K562 (cell line): ENCODE results near the gene SLC66A2. TPM values are rescaled to one million over a fixed set of nuclear protein-coding genes. Genes with fewer than 3 reads are reported as not detected.

Source experiments
- ATAC-seq: fragments of 200-7000 bp; cut with Tn5 transposase; 3 replicates; pipeline ENCODE4 v1.9.1; 2020; ENCODE audit warnings: moderate library complexity
- BruUV-seq: library from RNA; stranded (reverse); fragments of 400-500 nt; replicated peaks from 2 replicates; lab custom pipeline; 2021; lab: Mats Ljungman, UMichigan
- CTCF ChIA-PET: fragments of 300-600 bp; formaldehyde crosslinking; extraction: SDS; loops from one replicate; lab custom pipeline; 2021; ENCODE audit warnings: low intra/inter-chr PET ratio; lab: Yijun Ruan, JAX
- POLR2A ChIA-PET: fragments of 300-600, 350-650 bp; sonication (Branson Sonifier 250); formaldehyde crosslinking; extraction: SDS; loops from one replicate; lab custom pipeline; 2021; ENCODE audit warnings: antibody characterized with exemption, inconsistent platforms; lab: Yijun Ruan, JAX
- DNase-seq, 4 experiments: peaks; one replicate each; pipeline versions ENCODE4 v3.0.0 to v3.0.0-alpha.2; 2011 to 2018; ENCODE audit warnings: low spot score in 3 of 4, mixed read lengths in 3 of 4; ENCODE audit errors: extremely low read depth in 1 of 4
- FAIRE-seq: peaks from 2 replicates; lab custom pipeline; 2011; peaks lifted over from hg19 to GRCh38; lab: Jason Lieb, UNC
- H2AFZ ChIP-seq: 2 replicates; pipeline ENCODE4 v1.6.0; 2011; ENCODE audit warnings: low read depth, low read length, control low read depth, inconsistent platforms
- H3K27ac ChIP-seq: fragments of 200-600 bp; 3 replicates; pipeline ENCODE4 v1.8.0; 2011; ENCODE audit warnings: low read depth, mild to moderate bottlenecking, control low read depth, inconsistent platforms, low read length, moderate library complexity, mixed read lengths; ENCODE audit errors: extremely low read depth
- H3K27me3 ChIP-seq, 2 experiments: fragments of 300-600 bp in 1 of 2; 2 replicates in 1 of 2; 3 replicates in 1 of 2; pipeline versions ENCODE4 v1.6.0 to v1.8.0; 2011; ENCODE audit warnings: inconsistent platforms in 2 of 2, low read length in 2 of 2, mild to moderate bottlenecking in 1 of 2, mixed read lengths in 1 of 2, moderate library complexity in 1 of 2; ENCODE audit not compliant: control insufficient read depth in 2 of 2, insufficient read depth in 2 of 2
- H3K36me3 ChIP-seq: fragments of 300-600 bp; 3 replicates; pipeline ENCODE4 v1.8.0; 2011; ENCODE audit warnings: mild to moderate bottlenecking, low read length, inconsistent platforms; ENCODE audit not compliant: control insufficient read depth, insufficient read depth
- H3K4me1 ChIP-seq, 2 experiments: fragments of 200-600 bp in 1 of 2; replicated peaks in 1 of 2; 2 replicates in 1 of 2; 3 replicates in 1 of 2; pipeline versions ENCODE4 v1.5.1 to v1.8.0; 2011; ENCODE audit warnings: inconsistent platforms in 2 of 2, low read length in 2 of 2, mild to moderate bottlenecking in 1 of 2, mixed read lengths in 1 of 2, moderate library complexity in 1 of 2; ENCODE audit not compliant: control insufficient read depth in 2 of 2, insufficient read depth in 2 of 2
- H3K4me2 ChIP-seq: 2 replicates; pipeline ENCODE4 v1.6.1; 2011; ENCODE audit warnings: low read length, control low read depth, inconsistent platforms, mixed read lengths; ENCODE audit not compliant: insufficient read depth
- H3K4me3 ChIP-seq: fragments of 200-600 bp; sonication (generic), shearing (Covaris generic); 2 replicates; pipeline ENCODE4 v1.5.1; 2016; ENCODE audit warnings: control low read depth, inconsistent platforms
- H3K79me2 ChIP-seq: fragments of 200-600 bp; 3 replicates; pipeline ENCODE4 v1.8.0; 2011; ENCODE audit warnings: low read length, inconsistent platforms; ENCODE audit not compliant: control insufficient read depth, insufficient read depth
- H3K9ac ChIP-seq, 2 experiments: 2 replicates each; pipeline versions ENCODE4 v1.6.0 to v1.6.1; 2011; ENCODE audit warnings: low read depth in 2 of 2, low read length in 2 of 2, control low read depth in 1 of 2, inconsistent platforms in 1 of 2, mild to moderate bottlenecking in 1 of 2, mixed read lengths in 1 of 2; ENCODE audit not compliant: insufficient read depth in 1 of 2
- H3K9me1 ChIP-seq: one replicate; pipeline ENCODE4 v1.6.0; 2011; ENCODE audit warnings: inconsistent platforms, mild to moderate bottlenecking, low read length, moderate library complexity; ENCODE audit not compliant: control insufficient read depth, insufficient read depth
- H3K9me3 ChIP-seq: replicated peaks from 2 replicates; pipeline ENCODE4 v1.5.1; 2011; ENCODE audit warnings: low read depth, low read length, inconsistent platforms; ENCODE audit not compliant: control insufficient read depth, insufficient read depth
- H4K20me1 ChIP-seq: replicated peaks from 2 replicates; pipeline ENCODE4 v1.6.1; 2011; ENCODE audit warnings: low read length, inconsistent platforms, mixed read lengths; ENCODE audit not compliant: control insufficient read depth, insufficient read depth
- MBD1 ChIP-seq: fragments of 250-450 bp; sonication (Bioruptor Pico); IDR thresholded peaks from 2 replicates; pipeline ENCODE4 v1.8.0; 2022; ENCODE audit warnings: inconsistent platforms
- MNT ChIP-seq, 2 experiments: fragments of 450-650 bp; conservative IDR thresholded peaks; 2 replicates each; pipeline ENCODE4 v1.6.1; 2017; ENCODE audit warnings: mild to moderate bottlenecking in 2 of 2, moderate library complexity in 2 of 2
- MYBL2 ChIP-seq, 2 experiments: fragments of 450-650 bp in 1 of 2; sonication (generic) in 1 of 2; formaldehyde crosslinking in 1 of 2; IDR thresholded peaks; 2 replicates each; pipeline versions ENCODE4 v1.6.1 to v1.8.1; 2017 to 2022; ENCODE audit warnings: borderline replicate concordance in 1 of 2, inconsistent platforms in 1 of 2, low read depth in 1 of 2, mild to moderate bottlenecking in 1 of 2, missing genetic modification reagents in 1 of 2, moderate library complexity in 1 of 2
- NFE2L1 ChIP-seq: fragments of 450-650 bp; IDR thresholded peaks from 2 replicates; pipeline ENCODE4 v1.6.1; 2016; ENCODE audit warnings: missing genetic modification characterization, low read depth, mild to moderate bottlenecking, missing compliant biosample characterization, moderate library complexity, borderline replicate concordance
- SIN3A ChIP-seq, 2 experiments: fragments of 150-350 bp in 1 of 2; IDR thresholded peaks; 2 replicates each; pipeline ENCODE4 v1.6.1; 2011 to 2016; ENCODE audit warnings: borderline replicate concordance in 2 of 2, low read depth in 2 of 2, low read length in 2 of 2, mild to moderate bottlenecking in 2 of 2, moderate library complexity in 2 of 2; ENCODE audit not compliant: control insufficient read depth in 1 of 2
- WGBS: fragments of 100-300 bp; shearing (Covaris generic); methylation state at CpG from one replicate; pipeline ENCODE4 v1.1.6; 2016; ENCODE audit warnings: low coverage, mixed read lengths; ENCODE audit not compliant: insufficient coverage; ENCODE audit errors: missing lambda C conversion rate; 5-methylcytosine and 5-hydroxymethylcytosine counted together
- in situ Hi-C: fragments of 300-500 bp; cut with MboI; formaldehyde crosslinking; loops from 4 replicates; pipeline ENCODE4 v1.15.0; 2018; ENCODE audit warnings: inconsistent platforms, mixed read lengths
- intact Hi-C: fragments of 100-400 bp; cut with micrococcal nuclease; formaldehyde crosslinking; loops from 2 replicates; pipeline ENCODE4 v1.14.2; 2022
- polyA plus RNA-seq, 8 experiments: library from polyadenylated mRNA; depleted of rRNA in 4 of 8; stranded (reverse) in 5 of 8; unstranded in 3 of 8; fragments of >200 nt; fragmentation: Nextera tagmentation in 2 of 8; fragmentation: Illumina TruSeq in 1 of 8; extraction: Ambion mirVana in 2 of 8; extraction: Trizol in 1 of 8; gene quantifications; 2 replicates each; pipeline versions ENCODE4 v1.2.1 to v1.2.3, GENCODE V29; 2011 to 2014; ENCODE audit warnings: inconsistent platforms in 1 of 8, missing spikeins in 1 of 8
- total RNA-seq, 7 experiments: library from RNA; depleted of rRNA in 6 of 7; stranded (reverse); fragments of >200 nt in 6 of 7; fragmentation: Illumina TruSeq in 2 of 7; extraction: Trizol in 2 of 7; gene quantifications; 2 replicates each; pipeline versions ENCODE4 v1.2.1 to v1.2.3, GENCODE V29; 2011 to 2021; ENCODE audit warnings: low replicate concordance in 1 of 7

SLC66A2 gene
- total and polyA plus RNA-seq, 9 of the 15 experiments (the other 6 are each of a cell fraction or from before 2014, with no cell fraction given): 0.25 to 17.5 (median 5.6) TPM

- TF ChIP-seq MBD1 (CRISPR knock-in tag) (no peak), NFE2L1 (tag) (no peak)
Observed at GRCh38 chr18:79988071-79988450, 36.6 kb upstream of the SLC66A2 start (continued).

GRCh38 chr18:79987566-79987965, 36.1 kb upstream of the SLC66A2 start:
- H3K27ac ChIP-seq: peak overlapping the region; percentile 95
- H3K9ac ChIP-seq: peak overlapping the region in 1 of 2 experiments; percentile 91; a peak in 2 of 4 replicates
- CTCF ChIA-PET: no interaction called here
- H3K27me3 ChIP-seq: no peaks in the 10 kb centered on the region
- DNase-seq (no peak), ATAC-seq (no peak), FAIRE-seq (no peak)
- intact Hi-C loops: no loop called here
- TF ChIP-seq MNT (conservative IDR thresholded peaks at IDR 0.05) (0 out of 4 replicates have a peak, but pooled peaks have one; percentile 16 to 21), SIN3A (IDR thresholded peaks at IDR 0.05; ENCODE audit: borderline replicate concordance in 2 of 2, control insufficient read depth in 1 of 2, low read depth in 2 of 2, low read length in 2 of 2) (0 out of 4 replicates have a peak, but pooled peaks of 1 of the 2 experiments have one; percentile 4), MYBL2 (IDR thresholded peaks at IDR 0.05; ENCODE audit: low read depth) (no peak), MYBL2 (CRISPR knock-in tag; IDR thresholded peaks at IDR 0.05; ENCODE audit: borderline replicate concordance) (no peak)
- in situ Hi-C loops: no loop called here
- WGBS: 1% methylated on average over 6 of the region's 6 CpGs
- no peak overlapping the region for H2AFZ ChIP-seq
- peaks cover 11% of the 10 kb centered on the region for H4K20me1 ChIP-seq
- no TSS peak for BruUV-seq
- peaks cover 42% of the 10 kb centered on the region for H3K36me3 ChIP-seq
- POLR2A ChIA-PET: interaction anchor here (0.6 to 1.0 kb wide), 4 partner anchors 11 to 379 kb away, joined by 3 to 4 read pairs (median 3); no protein-coding TSS in a partner anchor
- H3K4me2 ChIP-seq: peak overlapping the region; percentile 90; the same call in 1 of the 2 replicates
- peaks cover 2% of the 10 kb centered on the region for H3K9me1 ChIP-seq
- H3K4me3 ChIP-seq: peak overlapping the region; percentile 81
- H3K79me2 ChIP-seq: peaks cover 69% of the 10 kb centered on the region
- no peaks in the 10 kb centered on the region for H3K9me3 ChIP-seq
- peaks cover 13 to 17% of the 10 kb centered on the region in 2 experiments; a peak in 4 of 5 replicates for H3K4me1 ChIP-seq
